SK-N-MC (cell line): ENCODE data around the gene C16orf92.

Experiments used
- EZH2 ChIP-seq: fragments of 200-600 bp; sonication (generic); IDR thresholded peaks from one replicate; pipeline ENCODE4 v1.6.1; 2017; ENCODE audit warnings: antibody characterized with exemption
- POLR2AphosphoS5 ChIP-seq: IDR thresholded peaks from 2 replicates; pipeline ENCODE4 v1.6.1; 2012; ENCODE audit warnings: mild to moderate bottlenecking, low read depth, low read length, borderline replicate concordance

- TF ChIP-seq POLR2AphosphoS5 (no peak), EZH2 (no peak)
Measured at GRCh38 chr16:30049871-30050270, 26.9 kb downstream of the C16orf92 start.
